GM23248 (cell line): ENCODE results near the gene SOD2.
"Not testable (repeated sequence)": the region's sequence is repeated elsewhere in the genome, so short reads cannot be mapped to it uniquely, and the experiment has no call there.

Experiments used
- EZH2 ChIP-seq: fragments of 200-600 bp; sonication (generic); IDR thresholded peaks from 2 replicates; pipeline ENCODE4 v1.6.1; 2018; ENCODE audit warnings: antibody characterized with exemption, mild to moderate bottlenecking; ENCODE audit not compliant: insufficient read depth, poor library complexity, severe bottlenecking
- EZH2phosphoT487 ChIP-seq: fragments of 200-600 bp; sonication (generic); IDR thresholded peaks from 2 replicates; pipeline ENCODE4 v1.6.1; 2018; ENCODE audit warnings: antibody characterized with exemption, moderate library complexity, mild to moderate bottlenecking, low read depth; ENCODE audit not compliant: insufficient read depth

GRCh38 chr6:159712389-159712788 is 19.3 kb upstream of the SOD2 start:
- TF ChIP-seq EZH2phosphoT487, EZH2: not testable (repeated sequence)
